ENCODE data around the gene PAK5. TPM values are rescaled to one million over a fixed set of nuclear protein-coding genes. Genes with fewer than 3 reads are reported as not detected.

The PAK5 gene
- total RNA-seq, 1 donor from 2014 or later = 0.10 TPM

DNA sequence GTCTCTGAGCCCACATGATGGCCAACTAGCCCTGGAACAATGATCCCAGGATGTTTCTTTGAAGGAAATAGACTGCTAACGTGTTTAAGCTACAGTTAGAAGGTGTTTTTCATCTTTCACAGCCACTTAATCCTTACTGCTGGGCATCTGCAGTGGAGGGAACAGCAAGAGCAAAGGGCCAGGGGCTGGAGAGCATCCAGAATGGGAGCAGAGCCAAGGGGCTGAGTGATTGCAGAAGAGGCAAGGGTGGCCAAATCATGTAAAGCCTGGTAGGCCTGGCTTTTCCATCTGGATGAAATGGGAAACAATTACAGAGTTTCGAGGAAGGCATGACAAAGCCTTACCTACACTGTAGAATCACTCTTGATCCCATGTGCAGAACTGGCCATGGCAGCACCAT lies 343.2 kb downstream of the PAK5 start:
- no peaks in the 10 kb centered on the region for H3K36me3 Mint-ChIP-seq (ENCODE audit: low read depth, unreplicated experiment)
- peaks cover 3% of the 10 kb centered on the region for H3K27me3 Mint-ChIP-seq (ENCODE audit: unreplicated experiment)
- H3K27ac Mint-ChIP-seq (ENCODE audit: unreplicated experiment) = no peak overlapping the region
- no peaks in the 10 kb centered on the region for H3K9me3 Mint-ChIP-seq (ENCODE audit: unreplicated experiment)
- DNase-seq (ENCODE audit: low spot score) = no peak
- H3K4me1 Mint-ChIP-seq (ENCODE audit: unreplicated experiment) = no peaks in the 10 kb centered on the region
- H3K4me3 Mint-ChIP-seq (ENCODE audit: unreplicated experiment) = no peak overlapping the region
- TF ChIP-seq, protein P1, sequence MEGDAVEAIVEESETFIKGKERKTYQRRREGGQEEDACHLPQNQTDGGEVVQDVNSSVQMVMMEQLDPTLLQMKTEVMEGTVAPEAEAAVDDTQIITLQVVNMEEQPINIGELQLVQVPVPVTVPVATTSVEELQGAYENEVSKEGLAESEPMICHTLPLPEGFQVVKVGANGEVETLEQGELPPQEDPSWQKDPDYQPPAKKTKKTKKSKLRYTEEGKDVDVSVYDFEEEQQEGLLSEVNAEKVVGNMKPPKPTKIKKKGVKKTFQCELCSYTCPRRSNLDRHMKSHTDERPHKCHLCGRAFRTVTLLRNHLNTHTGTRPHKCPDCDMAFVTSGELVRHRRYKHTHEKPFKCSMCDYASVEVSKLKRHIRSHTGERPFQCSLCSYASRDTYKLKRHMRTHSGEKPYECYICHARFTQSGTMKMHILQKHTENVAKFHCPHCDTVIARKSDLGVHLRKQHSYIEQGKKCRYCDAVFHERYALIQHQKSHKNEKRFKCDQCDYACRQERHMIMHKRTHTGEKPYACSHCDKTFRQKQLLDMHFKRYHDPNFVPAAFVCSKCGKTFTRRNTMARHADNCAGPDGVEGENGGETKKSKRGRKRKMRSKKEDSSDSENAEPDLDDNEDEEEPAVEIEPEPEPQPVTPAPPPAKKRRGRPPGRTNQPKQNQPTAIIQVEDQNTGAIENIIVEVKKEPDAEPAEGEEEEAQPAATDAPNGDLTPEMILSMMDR (IDR thresholded peaks at IDR 0.05; ENCODE audit: unreplicated experiment) = no peak

DNA sequence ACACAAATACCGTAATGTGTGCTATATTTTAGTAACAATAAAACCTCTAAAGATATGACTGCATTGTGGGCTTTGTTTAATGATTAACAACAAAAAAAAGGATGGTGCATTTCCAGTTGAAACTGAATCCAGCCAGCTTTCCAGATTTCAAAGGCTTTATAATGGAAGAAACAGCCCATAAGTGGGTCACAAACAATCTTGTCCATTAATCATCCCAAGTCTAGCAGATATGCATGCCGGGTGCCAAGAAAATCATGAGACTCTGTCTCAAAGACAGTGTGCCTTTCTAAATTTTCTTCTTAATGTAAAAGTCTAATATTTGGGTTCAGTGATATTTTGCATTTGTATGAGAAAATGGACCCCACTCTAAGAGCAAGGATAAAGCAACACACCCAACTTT lies 345.1 kb downstream of the PAK5 start:
- H3K4me3 Mint-ChIP-seq (ENCODE audit: unreplicated experiment) = no peak overlapping the region
- no peaks in the 10 kb centered on the region for H3K36me3 Mint-ChIP-seq (ENCODE audit: low read depth, unreplicated experiment)
- H3K27ac Mint-ChIP-seq (ENCODE audit: unreplicated experiment) = no peak overlapping the region
- peaks cover 3% of the 10 kb centered on the region for H3K27me3 Mint-ChIP-seq (ENCODE audit: unreplicated experiment)
- TF ChIP-seq, protein P1 (IDR thresholded peaks at IDR 0.05; ENCODE audit: unreplicated experiment) = no peak
- H3K4me1 Mint-ChIP-seq (ENCODE audit: unreplicated experiment) = no peaks in the 10 kb centered on the region
- no peak for DNase-seq (ENCODE audit: low spot score)
- H3K9me3 Mint-ChIP-seq (ENCODE audit: unreplicated experiment) = no peaks in the 10 kb centered on the region

DNA sequence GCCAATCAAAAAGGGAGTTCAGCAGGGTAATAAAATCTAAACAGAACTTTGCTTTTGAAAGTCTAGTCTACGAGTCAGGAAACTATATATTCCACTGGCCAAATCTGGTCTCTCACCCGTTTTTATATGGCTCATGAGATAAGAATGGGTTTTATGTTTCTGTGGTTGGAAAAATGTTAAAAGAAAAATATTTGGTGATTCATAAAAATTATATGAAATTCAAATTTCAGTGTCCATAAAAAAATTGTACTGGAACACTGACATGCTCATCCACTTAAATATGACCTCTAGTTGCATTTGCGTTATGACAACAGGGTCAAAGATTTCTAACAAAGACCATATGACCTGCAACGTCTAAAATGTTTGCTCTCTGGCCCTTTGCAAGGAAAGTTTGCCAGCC lies 346.8 kb downstream of the PAK5 start:
- Mint-ChIP-seq H3K36me3 (ENCODE audit: low read depth, unreplicated experiment) (no peaks in the 10 kb centered on the region), H3K27ac (ENCODE audit: unreplicated experiment) (no peak overlapping the region), H3K4me1 (ENCODE audit: unreplicated experiment) (no peaks in the 10 kb centered on the region), H3K27me3 (ENCODE audit: unreplicated experiment) (peaks cover 3% of the 10 kb centered on the region), H3K9me3 (ENCODE audit: unreplicated experiment) (no peaks in the 10 kb centered on the region), H3K4me3 (ENCODE audit: unreplicated experiment) (no peak overlapping the region)
- TF ChIP-seq, protein P1 (IDR thresholded peaks at IDR 0.05; ENCODE audit: unreplicated experiment) = no peak
- DNase-seq (ENCODE audit: low spot score) = no peak

DNA sequence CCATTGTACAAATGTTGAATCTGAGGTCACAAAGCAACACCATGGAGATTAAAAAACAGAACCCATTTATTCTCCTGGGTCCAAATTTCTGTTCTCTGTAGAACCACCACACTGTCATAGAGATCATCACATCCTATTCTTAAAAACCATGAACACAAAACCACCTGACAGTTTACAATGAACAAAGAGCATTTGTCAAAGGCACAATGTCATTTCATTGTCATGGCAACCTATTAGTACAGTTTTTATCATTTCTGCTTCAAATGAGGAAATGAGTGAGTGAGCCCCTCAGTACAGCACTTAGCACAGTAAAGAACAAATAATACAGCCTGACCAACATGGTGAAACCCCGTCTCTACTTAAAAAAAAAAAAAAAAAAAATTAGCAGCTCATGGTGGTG lies 347.6 kb downstream of the PAK5 start:
- no peaks in the 10 kb centered on the region for H3K4me1 Mint-ChIP-seq (ENCODE audit: unreplicated experiment)
- TF ChIP-seq, protein P1 (IDR thresholded peaks at IDR 0.05; ENCODE audit: unreplicated experiment) = no peak
- peaks cover 3% of the 10 kb centered on the region for H3K27me3 Mint-ChIP-seq (ENCODE audit: unreplicated experiment)
- no peak for DNase-seq (ENCODE audit: low spot score)
- no peaks in the 10 kb centered on the region for H3K36me3 Mint-ChIP-seq (ENCODE audit: low read depth, unreplicated experiment)
- no peak overlapping the region for H3K27ac Mint-ChIP-seq (ENCODE audit: unreplicated experiment)
- no peaks in the 10 kb centered on the region for H3K9me3 Mint-ChIP-seq (ENCODE audit: unreplicated experiment)
- H3K4me3 Mint-ChIP-seq (ENCODE audit: unreplicated experiment) = no peak overlapping the region

DNA sequence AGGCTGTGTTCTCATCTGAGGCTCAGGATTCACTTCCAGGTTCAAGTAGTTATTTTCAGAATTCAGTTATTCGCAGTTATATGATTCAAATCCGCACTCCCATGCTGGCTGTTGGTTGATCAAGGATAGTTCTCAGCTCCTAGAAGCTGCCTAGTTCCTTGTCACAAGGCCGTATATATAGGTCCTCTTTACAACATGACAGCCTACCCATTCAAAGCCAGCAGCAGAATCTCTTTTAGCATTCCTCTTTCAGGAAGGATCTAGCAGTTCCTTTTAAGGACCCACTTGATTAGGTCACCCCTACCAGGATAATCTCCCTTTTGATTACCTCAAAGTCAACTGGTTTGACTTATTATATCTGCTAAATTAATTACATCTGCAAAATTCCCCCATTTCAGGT lies 348.2 kb downstream of the PAK5 start:
- H3K27ac Mint-ChIP-seq (ENCODE audit: unreplicated experiment) = no peak overlapping the region
- no peak overlapping the region for H3K4me3 Mint-ChIP-seq (ENCODE audit: unreplicated experiment)
- TF ChIP-seq, protein P1 (IDR thresholded peaks at IDR 0.05; ENCODE audit: unreplicated experiment) = no peak
- H3K36me3 Mint-ChIP-seq (ENCODE audit: low read depth, unreplicated experiment) = no peaks in the 10 kb centered on the region
- H3K27me3 Mint-ChIP-seq (ENCODE audit: unreplicated experiment) = no peaks in the 10 kb centered on the region
- no peaks in the 10 kb centered on the region for H3K4me1 Mint-ChIP-seq (ENCODE audit: unreplicated experiment)
- no peak for DNase-seq (ENCODE audit: low spot score)
- no peaks in the 10 kb centered on the region for H3K9me3 Mint-ChIP-seq (ENCODE audit: unreplicated experiment)
